LNCaP clone FGC (cell line): Measurements from ENCODE around the gene MXD4.

Source experiments
- DNase-seq: peaks from one replicate; pipeline ENCODE4 v3.0.0-alpha.2; 2011; ENCODE audit warnings: low read depth
- H3K4me3 ChIP-seq: 2 replicates; pipeline ENCODE4 v1.5.1; 2011; ENCODE audit warnings: mild to moderate bottlenecking, low read depth, low read length, control low read depth
- CTCF ChIP-seq: IDR thresholded peaks from 2 replicates; pipeline ENCODE4 v1.5.1; 2012; ENCODE audit warnings: mild to moderate bottlenecking; ENCODE audit not compliant: control insufficient read depth, insufficient read depth; ENCODE audit errors: extremely low read depth

The MXD4 gene

GRCh38 chr4:2253160-2254084, 8.5 kb downstream of the MXD4 start:
- no peak for DNase-seq
- H3K4me3 ChIP-seq, result no peak overlapping the region
- no peak for TF ChIP-seq CTCF

GRCh38 chr4:2252530-2253091, 9.3 kb downstream of the MXD4 start:
- DNase-seq, result no peak
- H3K4me3 ChIP-seq, result no peak overlapping the region
- TF ChIP-seq CTCF, result no peak

GRCh38 chr4:2251795-2252529, 9.9 kb downstream of the MXD4 start:
- TF ChIP-seq CTCF, result no peak
- no peak for DNase-seq
- H3K4me3 ChIP-seq, result no peak overlapping the region

GRCh38 chr4:2251073-2251794, 10.7 kb downstream of the MXD4 start:
- no peak overlapping the region for H3K4me3 ChIP-seq
- DNase-seq, result no peak
- TF ChIP-seq CTCF, result no peak

DNA sequence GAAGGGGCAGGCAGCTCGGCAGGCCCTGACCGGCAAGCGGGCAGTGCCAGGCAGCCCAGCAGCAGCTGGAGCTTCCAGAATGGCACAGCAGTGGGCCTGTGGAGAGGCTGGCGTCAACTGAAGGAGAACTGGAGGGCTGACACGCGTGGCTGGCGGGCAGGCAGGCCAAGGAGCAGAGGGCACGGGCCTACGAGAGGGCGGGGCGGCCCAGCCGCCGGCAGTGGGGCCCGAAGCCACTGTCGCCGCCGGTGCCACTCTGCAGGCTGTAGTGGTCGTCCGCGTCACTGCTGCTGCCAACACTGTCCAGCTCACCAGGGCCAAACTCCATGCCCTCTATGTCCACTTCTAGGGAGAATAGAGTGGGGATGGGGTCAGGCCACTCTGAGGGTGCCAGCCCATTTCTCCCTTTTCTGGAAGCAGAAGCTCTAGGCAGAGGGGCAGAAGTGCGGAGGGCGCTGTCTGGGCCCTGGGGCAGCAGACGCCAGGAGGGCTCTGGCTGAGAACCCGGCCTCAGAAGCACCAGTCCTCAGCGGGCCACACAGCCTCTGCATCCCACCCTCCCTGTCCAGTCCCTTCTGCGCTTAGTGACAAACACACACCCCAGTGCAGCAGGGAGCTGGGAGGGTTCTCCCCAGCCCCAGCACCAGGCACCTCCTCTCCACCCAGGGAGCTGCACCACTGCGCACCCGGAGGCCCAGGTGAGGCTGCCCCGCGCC, 11.4 kb downstream of the MXD4 start:
- H3K4me3 ChIP-seq, result no peak overlapping the region
- TF ChIP-seq CTCF, result no peak
- DNase-seq, result no peak

- TF ChIP-seq CTCF, result no peak
- no peak for DNase-seq
- no peak overlapping the region for H3K4me3 ChIP-seq
Measured at GRCh38 chr4:2249526-2250356, 12.2 kb downstream of the MXD4 start.
